OCI-LY7 (cell line): ENCODE results near the gene CBFA2T3. TPM values are rescaled to one million over a fixed set of nuclear protein-coding genes. Genes with fewer than 3 reads are reported as not detected.
A peak's percentile ranks its signal among the peaks of the same experiment; 100 is the strongest.

Experiments used
- BruUV-seq: library from RNA; stranded (reverse); fragments of 400-500 nt; replicated peaks from 2 replicates; lab custom pipeline; 2021; lab: Mats Ljungman, UMichigan
- CTCF ChIA-PET: fragments of 300-600 bp; sonication (Branson Sonifier 250); formaldehyde crosslinking; loops from one replicate; lab custom pipeline; 2022; ENCODE audit warnings: antibody characterized with exemption; ENCODE audit not compliant: unreplicated experiment; lab: Charles Lee
- POLR2A ChIA-PET: fragments of 300-600 bp; sonication (Branson Sonifier 250); formaldehyde crosslinking; loops from one replicate; lab custom pipeline; 2022; ENCODE audit warnings: antibody characterized with exemption; lab: Charles Lee
- DNase-seq: peaks from one replicate; pipeline ENCODE4 v3.0.0-alpha.2; 2015; ENCODE audit warnings: low spot score
- H2AFZ ChIP-seq: fragments of 200-600 bp; sonication (generic), shearing (Covaris generic); 2 replicates; pipeline ENCODE4 v1.6.1; 2014; ENCODE audit warnings: mild to moderate bottlenecking, antibody characterized with exemption, low read length, moderate library complexity
- H3K27ac ChIP-seq: fragments of 200-600 bp; sonication (generic); 2 replicates; pipeline ENCODE4 v1.5.1; 2014; ENCODE audit warnings: mixed run types, low read depth, mild to moderate bottlenecking, moderate library complexity, low read length, inconsistent platforms; ENCODE audit not compliant: poor library complexity, severe bottlenecking
- H3K36me3 ChIP-seq: fragments of 200-600 bp; sonication (generic); 2 replicates; pipeline ENCODE4 v1.6.1; 2014; ENCODE audit warnings: mild to moderate bottlenecking, antibody characterized with exemption, low read length, moderate library complexity, mixed read lengths; ENCODE audit not compliant: insufficient read depth
- H3K4me1 ChIP-seq: fragments of 200-600 bp; sonication (generic); 2 replicates; pipeline ENCODE4 v1.5.1; 2014; ENCODE audit warnings: mild to moderate bottlenecking, low read length; ENCODE audit not compliant: insufficient read depth, poor library complexity, severe bottlenecking
- H3K4me2 ChIP-seq: fragments of 200-600 bp; sonication (generic); 2 replicates; pipeline ENCODE4 v1.6.1; 2014; ENCODE audit warnings: mild to moderate bottlenecking, low read length
- H3K4me3 ChIP-seq: fragments of 200-600 bp; sonication (generic); 2 replicates; pipeline ENCODE4 v1.5.1; 2014; ENCODE audit warnings: mild to moderate bottlenecking, low read depth, low read length; ENCODE audit not compliant: poor library complexity, severe bottlenecking
- H3K79me2 ChIP-seq: fragments of 200-600 bp; sonication (generic); 2 replicates; pipeline ENCODE4 v1.6.1; 2016; ENCODE audit warnings: low read depth, mild to moderate bottlenecking, low read length, moderate library complexity, mixed read lengths; ENCODE audit not compliant: insufficient read depth
- H3K9me2 ChIP-seq: fragments of 200-600 bp; sonication (generic); 2 replicates; pipeline ENCODE4 v1.6.1; 2016; ENCODE audit warnings: mild to moderate bottlenecking, low read length, mixed read lengths; ENCODE audit not compliant: insufficient read depth
- H3K9me3 ChIP-seq: fragments of 200-600 bp; sonication (generic); 2 replicates; pipeline ENCODE4 v1.6.1; 2014; ENCODE audit warnings: mild to moderate bottlenecking, mixed run types, low read length, mixed read lengths
- H4K20me1 ChIP-seq: fragments of 200-600 bp; sonication (generic); 2 replicates; pipeline ENCODE4 v1.6.1; 2014; ENCODE audit warnings: mild to moderate bottlenecking, antibody characterized with exemption, low read length, moderate library complexity, mixed read lengths; ENCODE audit not compliant: insufficient read depth
- CTCF ChIP-seq: fragments of 200-600 bp; sonication (generic); conservative IDR thresholded peaks from 2 replicates; pipeline ENCODE4 v1.5.1; 2014; ENCODE audit warnings: mild to moderate bottlenecking, antibody characterized with exemption, low read length, moderate library complexity, mixed read lengths
- EZH2phosphoT487 ChIP-seq: fragments of 200-600 bp; sonication (generic); IDR thresholded peaks from 2 replicates; pipeline ENCODE4 v1.6.1; 2018; ENCODE audit warnings: low read depth, borderline replicate concordance, mild to moderate bottlenecking, mixed run types, antibody characterized with exemption, low read length, moderate library complexity, mixed read lengths
- intact Hi-C: fragments of 100-400 bp; cut with micrococcal nuclease; formaldehyde crosslinking; loops from one replicate; pipeline ENCODE4 v1.10.0; 2022; ENCODE audit not compliant: unreplicated experiment
- total RNA-seq, 2 experiments: library from RNA; depleted of rRNA in 1 of 2; stranded (reverse); fragments of >200 nt in 1 of 2; shearing (Covaris generic) in 1 of 2; gene quantifications; 2 replicates each; pipeline ENCODE4 v1.2.3, GENCODE V29; 2014 to 2022

The CBFA2T3 gene
- total RNA-seq, 2 experiments from 2014 or later: 1.1 to 48.0 TPM

DNA sequence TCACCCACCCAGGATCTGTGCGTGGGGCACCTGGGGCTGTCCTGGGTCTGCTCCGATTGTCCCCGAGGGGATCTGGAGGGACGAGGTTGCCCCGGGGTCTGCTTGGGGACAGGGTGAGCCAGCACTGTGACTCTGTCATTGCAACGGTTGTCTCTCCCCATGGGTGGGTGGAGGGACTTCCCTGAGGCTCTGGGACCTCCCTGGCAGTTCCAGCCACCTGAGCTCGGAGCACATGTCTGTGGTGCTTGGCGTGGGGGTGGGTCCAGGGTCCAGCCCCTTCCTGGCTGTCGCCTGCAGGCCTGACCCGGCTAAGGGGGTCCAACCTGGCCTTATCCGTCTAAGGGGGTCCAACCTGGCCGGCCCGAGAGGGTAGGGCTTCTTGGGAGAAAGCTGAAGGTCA lies 8.5 kb upstream of the CBFA2T3 start:
- Histone ChIP-seq H3K4me1 (peaks cover 68% of the 10 kb centered on the region), H3K4me3 (peak overlapping the region; percentile 3), H3K9me2 (no peaks in the 10 kb centered on the region), H4K20me1 (no peaks in the 10 kb centered on the region), H2AFZ (peak overlapping the region; percentile 69; the same call in 1 of the 2 replicates), H3K36me3 (no peaks in the 10 kb centered on the region), H3K27ac (peak overlapping the region; percentile 54), H3K79me2 (no peaks in the 10 kb centered on the region), H3K4me2 (peak overlapping the region; percentile 66), H3K9me3 (no peaks in the 10 kb centered on the region)
- POLR2A ChIA-PET: interaction anchor here (0.7 kb wide), 1 partner anchor 887 kb away, joined by 3 read pairs; no protein-coding TSS in a partner anchor
- DNase-seq: no peak
- BruUV-seq: no TSS peak
- intact Hi-C loops: no loop called here
- CTCF ChIA-PET: no interaction called here
- TF ChIP-seq CTCF: no peak
- TF ChIP-seq EZH2phosphoT487: no peak

DNA sequence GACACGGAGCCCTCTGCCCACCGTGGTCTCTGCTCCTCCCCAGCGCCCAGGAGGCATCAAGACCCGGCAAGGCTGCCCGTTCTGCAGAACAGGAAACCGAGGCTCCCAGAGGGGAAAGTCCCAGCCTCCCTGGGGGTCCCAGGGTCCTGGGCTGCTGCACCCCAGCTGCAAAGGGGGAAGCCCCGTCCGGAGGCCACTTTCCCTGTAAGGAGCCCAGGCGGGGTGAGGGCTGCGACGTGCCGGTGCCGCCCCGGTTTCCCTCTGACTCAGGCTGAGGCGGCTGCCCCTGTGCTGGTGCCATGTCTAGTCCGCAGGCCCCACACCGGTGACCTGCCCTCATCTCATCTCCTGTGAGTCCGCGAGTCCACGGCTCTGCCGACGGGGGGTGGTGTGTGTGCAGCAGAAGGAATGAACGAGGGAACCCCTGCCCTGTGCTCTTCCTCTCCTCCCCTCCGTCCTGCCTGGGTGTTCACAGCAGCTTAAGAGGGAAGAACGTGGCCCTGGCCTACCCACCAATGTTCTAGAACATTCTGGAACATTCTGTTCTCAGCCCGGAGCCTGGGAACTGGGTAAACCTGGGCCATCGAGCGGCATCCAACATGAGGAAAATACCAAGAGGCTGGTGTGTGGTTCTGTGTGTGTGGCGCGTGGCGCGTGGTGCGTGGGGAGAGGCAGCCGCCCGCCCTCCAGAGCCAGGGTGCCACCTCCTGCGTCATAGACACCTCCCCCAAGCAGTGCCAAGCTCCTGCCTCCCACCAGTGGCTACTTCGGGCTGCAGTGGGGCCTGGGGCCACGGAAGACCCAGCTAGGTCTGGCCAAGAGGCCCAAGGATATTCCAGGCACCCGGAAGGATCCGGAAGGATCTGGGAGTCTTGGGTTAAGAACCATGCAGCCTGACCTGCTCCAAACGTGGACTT lies 7.0 kb upstream of the CBFA2T3 start:
- Histone ChIP-seq H3K4me3 (peak overlapping the region; percentile 37), H4K20me1 (no peaks in the 10 kb centered on the region), H3K79me2 (no peaks in the 10 kb centered on the region), H2AFZ (peak overlapping the region; percentile 69; the same call in 1 of the 2 replicates), H3K27ac (peak overlapping the region; percentile 54), H3K4me1 (peaks cover 75% of the 10 kb centered on the region), H3K36me3 (no peaks in the 10 kb centered on the region), H3K4me2 (peak overlapping the region; percentile 66), H3K9me2 (no peaks in the 10 kb centered on the region), H3K9me3 (no peaks in the 10 kb centered on the region)
- CTCF ChIA-PET: interaction anchor here (0.5 to 1.1 kb wide), 2 partner anchors 51 to 140 kb away, joined by 3 read pairs; no protein-coding TSS in a partner anchor
- POLR2A ChIA-PET: interaction anchor here (0.8 kb wide), 1 partner anchor 10 kb away, joined by 4 read pairs; no protein-coding TSS in a partner anchor
- no TSS peak for BruUV-seq
- DNase-seq: peak; percentile 61
- TF ChIP-seq EZH2phosphoT487: no peak
- no peak for TF ChIP-seq CTCF
- intact Hi-C loops: no loop called here

- H3K27ac ChIP-seq: peak overlapping the region; percentile 54
- no TSS peak for BruUV-seq
- peak overlapping the region; percentile 66 for H3K4me2 ChIP-seq
- no peak for DNase-seq
- intact Hi-C loops: no loop called here
- peak overlapping the region; percentile 37 for H3K4me3 ChIP-seq
- no peaks in the 10 kb centered on the region for H3K9me3 ChIP-seq
- no peaks in the 10 kb centered on the region for H4K20me1 ChIP-seq
- TF ChIP-seq CTCF (no peak), EZH2phosphoT487 (no peak)
- peak overlapping the region; percentile 45; the same call in 1 of the 2 replicates for H2AFZ ChIP-seq
- H3K79me2 ChIP-seq: no peaks in the 10 kb centered on the region
- ChIA-PET POLR2A (no interaction called here), CTCF (no interaction called here)
- no peaks in the 10 kb centered on the region for H3K9me2 ChIP-seq
- H3K36me3 ChIP-seq: no peaks in the 10 kb centered on the region
- peaks cover 84% of the 10 kb centered on the region for H3K4me1 ChIP-seq
These were observed 6.2 kb upstream of the CBFA2T3 start for GRCh38 chr16:88983165-88983564.
